Mammary epithelial cell (primary cell): ENCODE measurements around the gene STYXL2.

Experiments
- EZH2 ChIP-seq: IDR thresholded peaks from 2 replicates; pipeline ENCODE4 v1.6.1; 2012; ENCODE audit warnings: low read length, inconsistent platforms, borderline replicate concordance
- TF ChIP-seq, protein P1 (sequence below), 2 donors: IDR thresholded peaks in 1 of 2; conservative IDR thresholded peaks in 1 of 2; 2 replicates each; pipeline ENCODE4 v1.5.1; 2011 to 2012; ENCODE audit warnings: inconsistent platforms in 2 of 2, low read length in 2 of 2, mild to moderate bottlenecking in 2 of 2, control low read depth in 1 of 2, low read depth in 1 of 2; ENCODE audit not compliant: insufficient read depth in 1 of 2; ENCODE audit errors: extremely low read depth in 1 of 2

- TF ChIP-seq, protein P1, sequence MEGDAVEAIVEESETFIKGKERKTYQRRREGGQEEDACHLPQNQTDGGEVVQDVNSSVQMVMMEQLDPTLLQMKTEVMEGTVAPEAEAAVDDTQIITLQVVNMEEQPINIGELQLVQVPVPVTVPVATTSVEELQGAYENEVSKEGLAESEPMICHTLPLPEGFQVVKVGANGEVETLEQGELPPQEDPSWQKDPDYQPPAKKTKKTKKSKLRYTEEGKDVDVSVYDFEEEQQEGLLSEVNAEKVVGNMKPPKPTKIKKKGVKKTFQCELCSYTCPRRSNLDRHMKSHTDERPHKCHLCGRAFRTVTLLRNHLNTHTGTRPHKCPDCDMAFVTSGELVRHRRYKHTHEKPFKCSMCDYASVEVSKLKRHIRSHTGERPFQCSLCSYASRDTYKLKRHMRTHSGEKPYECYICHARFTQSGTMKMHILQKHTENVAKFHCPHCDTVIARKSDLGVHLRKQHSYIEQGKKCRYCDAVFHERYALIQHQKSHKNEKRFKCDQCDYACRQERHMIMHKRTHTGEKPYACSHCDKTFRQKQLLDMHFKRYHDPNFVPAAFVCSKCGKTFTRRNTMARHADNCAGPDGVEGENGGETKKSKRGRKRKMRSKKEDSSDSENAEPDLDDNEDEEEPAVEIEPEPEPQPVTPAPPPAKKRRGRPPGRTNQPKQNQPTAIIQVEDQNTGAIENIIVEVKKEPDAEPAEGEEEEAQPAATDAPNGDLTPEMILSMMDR (conservative IDR thresholded peaks at IDR 0.05 in 1 of 2, IDR thresholded peaks at IDR 0.05 in 1 of 2; ENCODE audit: extremely low read depth in 1 of 2, insufficient read depth in 1 of 2, low read depth in 1 of 2, low read length in 2 of 2) = no peak
- TF ChIP-seq EZH2 = no peak
Observed at GRCh38 chr1:167122568-167122967, 28.7 kb downstream of the STYXL2 start.
